HG03521 (cell line): ENCODE results near the gene ZNF148.
"Not testable (repeated sequence)": the region's sequence is repeated elsewhere in the genome, so short reads cannot be mapped to it uniquely, and the experiment has no call there.

Source experiments
- ATAC-seq: cut with Tn5 transposase; IDR thresholded peaks from one replicate; pipeline ENCODE4 v1.9.1; 2021; ENCODE audit warnings: mild to moderate bottlenecking, moderate library complexity; ENCODE audit not compliant: unreplicated experiment

Gene ZNF148, protein sequence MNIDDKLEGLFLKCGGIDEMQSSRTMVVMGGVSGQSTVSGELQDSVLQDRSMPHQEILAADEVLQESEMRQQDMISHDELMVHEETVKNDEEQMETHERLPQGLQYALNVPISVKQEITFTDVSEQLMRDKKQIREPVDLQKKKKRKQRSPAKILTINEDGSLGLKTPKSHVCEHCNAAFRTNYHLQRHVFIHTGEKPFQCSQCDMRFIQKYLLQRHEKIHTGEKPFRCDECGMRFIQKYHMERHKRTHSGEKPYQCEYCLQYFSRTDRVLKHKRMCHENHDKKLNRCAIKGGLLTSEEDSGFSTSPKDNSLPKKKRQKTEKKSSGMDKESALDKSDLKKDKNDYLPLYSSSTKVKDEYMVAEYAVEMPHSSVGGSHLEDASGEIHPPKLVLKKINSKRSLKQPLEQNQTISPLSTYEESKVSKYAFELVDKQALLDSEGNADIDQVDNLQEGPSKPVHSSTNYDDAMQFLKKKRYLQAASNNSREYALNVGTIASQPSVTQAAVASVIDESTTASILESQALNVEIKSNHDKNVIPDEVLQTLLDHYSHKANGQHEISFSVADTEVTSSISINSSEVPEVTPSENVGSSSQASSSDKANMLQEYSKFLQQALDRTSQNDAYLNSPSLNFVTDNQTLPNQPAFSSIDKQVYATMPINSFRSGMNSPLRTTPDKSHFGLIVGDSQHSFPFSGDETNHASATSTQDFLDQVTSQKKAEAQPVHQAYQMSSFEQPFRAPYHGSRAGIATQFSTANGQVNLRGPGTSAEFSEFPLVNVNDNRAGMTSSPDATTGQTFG

DNA sequence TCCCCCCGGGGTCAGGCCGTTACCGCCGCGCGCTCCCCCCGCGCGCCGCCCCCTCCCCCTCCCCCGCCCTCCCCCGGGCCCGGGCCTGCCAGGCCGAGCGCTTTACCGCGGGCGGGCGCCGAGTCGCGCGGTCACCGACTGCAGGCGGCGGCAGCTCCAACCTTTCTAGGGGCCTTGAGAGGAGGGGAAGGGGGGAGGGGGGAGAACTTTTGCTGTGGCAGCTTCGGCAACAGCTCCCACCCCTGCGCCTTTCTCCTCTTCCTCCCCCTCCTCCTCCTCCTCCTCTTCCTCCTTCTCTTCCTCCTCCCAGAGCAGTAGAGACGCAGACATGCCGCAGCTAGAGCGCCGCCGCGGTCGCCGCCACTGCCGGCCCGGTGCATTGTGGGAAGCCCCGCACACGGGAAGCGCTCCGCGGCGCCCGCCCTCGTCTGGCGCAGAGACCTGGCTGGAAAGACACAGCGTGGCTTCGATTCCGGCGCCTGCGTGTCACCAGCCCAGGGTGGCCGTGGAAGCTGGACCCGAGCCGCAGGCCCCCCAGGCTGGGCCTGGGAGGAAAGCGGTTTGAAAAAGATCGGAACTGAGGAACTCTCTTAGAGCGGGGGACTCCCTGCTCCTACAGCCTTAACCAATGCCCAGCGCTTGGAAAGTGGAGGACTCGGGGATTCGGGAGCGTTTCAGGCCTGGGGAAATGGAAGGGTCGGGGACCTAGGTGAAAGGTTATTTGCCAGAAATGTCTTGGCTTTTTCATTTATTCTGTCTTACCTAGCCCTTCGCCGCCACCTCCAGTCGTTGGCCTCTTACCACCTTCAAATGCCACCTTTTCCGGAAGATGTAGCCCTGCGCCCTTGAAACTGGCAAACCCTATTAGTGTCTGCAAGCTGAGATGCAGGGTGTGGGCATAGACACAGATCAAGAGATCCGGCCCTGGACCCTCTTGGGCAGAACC is at the start of gene ZNF148:
Gene ZNF148, minus strand, starts transcription at position 330 of the 946 bp plus-strand sequence. CDS start 61,685 bp downstream, outside the sequence.
- peak; percentile 86 for ATAC-seq

DNA sequence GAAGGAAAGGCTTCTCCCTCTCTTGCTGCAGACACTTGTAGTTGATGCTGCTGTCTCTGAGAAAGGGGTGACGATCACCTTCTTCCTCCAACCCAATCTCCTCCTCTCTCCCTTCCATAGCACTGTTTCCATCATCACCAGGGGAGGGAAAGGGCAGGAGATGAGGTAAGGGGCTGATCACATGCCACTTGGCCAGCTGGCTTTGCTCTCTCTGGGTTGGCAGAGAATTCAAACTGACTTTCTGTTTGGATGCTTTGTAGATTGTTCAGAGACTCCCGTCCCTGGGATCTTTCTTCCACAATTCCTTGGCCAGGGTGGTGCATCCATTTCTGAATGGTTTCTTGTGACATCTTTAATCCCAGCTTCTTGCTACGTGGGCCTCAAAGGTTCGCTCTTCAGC is 43.2 kb upstream of the ZNF148 start:
- no peak for ATAC-seq

DNA sequence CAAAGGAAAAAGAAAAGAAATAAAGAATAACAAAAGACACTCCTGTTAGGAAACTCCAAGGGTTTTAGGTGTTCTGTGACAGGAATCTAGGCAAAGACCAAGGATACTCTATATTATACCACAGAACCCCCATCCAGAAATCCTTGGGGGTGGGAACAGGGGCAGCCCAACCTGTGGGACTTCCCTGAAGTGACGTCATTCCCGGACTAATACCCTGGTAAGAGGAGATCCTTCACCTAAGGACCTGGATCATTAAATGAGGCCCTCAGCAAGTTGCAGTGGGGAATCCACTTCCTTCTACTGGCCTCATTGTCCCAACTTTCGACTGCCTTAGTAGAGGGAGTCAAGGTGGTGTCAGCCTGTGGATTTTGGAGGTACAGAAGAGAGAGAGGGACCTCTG is 41.1 kb upstream of the ZNF148 start:
- ATAC-seq, result no peak

DNA sequence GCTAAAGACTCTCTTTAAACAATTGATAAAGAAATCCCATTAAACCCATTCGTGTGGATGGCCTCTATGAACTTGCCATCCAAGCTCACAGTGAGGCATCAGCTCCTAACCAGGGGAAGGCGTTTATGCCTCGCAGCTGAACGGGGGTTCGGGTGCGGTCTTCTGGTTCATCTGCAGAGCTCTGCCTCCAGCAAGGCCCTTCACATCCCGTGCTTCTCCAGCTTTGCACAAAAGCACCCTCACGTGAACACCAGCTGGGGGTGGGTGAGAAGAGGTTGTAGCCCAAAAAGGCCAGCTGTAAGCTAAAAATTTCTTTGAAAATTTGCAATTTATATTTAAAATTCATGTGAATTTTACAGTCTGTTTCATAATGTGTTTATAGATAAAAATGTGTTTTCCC is 39.5 kb upstream of the ZNF148 start:
- ATAC-seq, result no peak

DNA sequence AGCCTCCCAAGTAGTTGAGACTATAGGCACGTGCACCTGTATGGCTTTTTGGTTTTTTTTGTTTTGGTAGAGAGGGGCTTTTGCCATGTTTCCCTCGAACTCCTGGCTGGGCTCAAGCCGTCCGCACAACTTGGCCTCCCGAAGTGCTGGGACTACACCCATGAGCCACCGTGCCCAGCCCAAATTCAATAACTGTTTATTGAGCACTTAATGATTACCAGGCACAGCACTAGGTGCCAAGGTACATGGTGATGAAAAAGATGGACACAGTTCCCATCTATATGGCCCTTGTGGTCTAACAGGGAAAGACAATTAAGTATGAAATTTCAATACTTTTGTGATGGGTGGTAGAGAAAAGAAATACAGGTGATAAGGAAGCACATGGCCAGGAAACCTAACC is 35.8 kb upstream of the ZNF148 start:
- ATAC-seq, result no peak

DNA sequence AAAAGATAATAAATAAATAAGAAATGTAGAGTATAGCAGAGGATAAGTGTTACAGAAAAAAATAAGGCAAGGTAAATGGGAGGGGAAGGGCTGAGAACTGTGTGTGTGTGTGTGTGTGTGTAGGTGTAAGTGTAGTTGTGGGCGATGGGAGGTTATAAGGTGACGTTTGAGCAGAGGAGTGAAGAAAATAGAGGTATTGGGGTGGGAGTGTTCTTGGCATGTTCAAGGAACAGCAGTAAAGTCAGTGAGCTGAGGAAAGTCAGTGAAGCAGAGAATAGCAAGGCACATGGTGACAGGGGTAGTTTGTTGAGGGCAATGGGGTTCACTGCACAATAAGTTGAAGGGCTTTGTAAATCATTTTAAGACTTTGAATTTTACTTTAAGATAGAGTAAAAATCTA is 30.9 kb upstream of the ZNF148 start:
- no peak for ATAC-seq

DNA sequence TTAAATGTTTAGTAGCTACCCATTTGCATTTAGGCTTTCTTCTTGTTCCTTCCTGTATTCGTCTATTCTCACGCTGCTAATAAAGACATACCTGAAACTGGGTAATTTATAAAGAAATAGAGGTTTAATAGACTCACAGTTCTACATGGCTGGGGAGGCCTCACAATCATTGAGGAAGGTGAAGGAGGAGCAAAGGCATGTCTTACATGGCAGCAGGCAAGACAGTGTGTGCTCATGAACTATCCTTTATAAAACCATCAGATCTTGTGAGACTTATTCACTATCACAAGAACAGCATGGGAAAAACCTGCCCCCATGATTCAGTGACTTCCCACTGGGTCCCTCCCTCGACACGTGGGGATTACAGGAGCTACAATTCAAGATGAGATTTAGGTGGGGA is 30.4 kb upstream of the ZNF148 start:
- ATAC-seq, result not testable (repeated sequence)

DNA sequence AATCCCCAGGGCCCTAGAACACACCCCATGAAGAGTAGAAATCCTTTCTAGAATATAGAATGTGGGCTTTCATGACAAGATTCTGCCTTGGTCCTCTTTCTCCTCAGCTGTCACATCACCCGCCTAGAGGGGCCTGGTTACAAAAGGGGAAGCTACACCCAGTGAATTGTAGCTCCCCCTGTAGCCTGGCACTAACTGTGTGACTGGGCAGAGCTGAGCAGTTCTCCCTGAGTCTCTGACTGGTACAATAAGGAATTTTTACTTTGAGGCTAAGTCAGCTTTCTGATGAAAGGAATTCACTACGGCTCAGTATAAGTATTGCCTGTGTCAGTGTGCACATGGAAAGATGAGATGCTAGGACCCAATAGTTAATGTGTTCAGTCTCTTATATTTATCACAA is 28.7 kb upstream of the ZNF148 start:
- no peak for ATAC-seq

DNA sequence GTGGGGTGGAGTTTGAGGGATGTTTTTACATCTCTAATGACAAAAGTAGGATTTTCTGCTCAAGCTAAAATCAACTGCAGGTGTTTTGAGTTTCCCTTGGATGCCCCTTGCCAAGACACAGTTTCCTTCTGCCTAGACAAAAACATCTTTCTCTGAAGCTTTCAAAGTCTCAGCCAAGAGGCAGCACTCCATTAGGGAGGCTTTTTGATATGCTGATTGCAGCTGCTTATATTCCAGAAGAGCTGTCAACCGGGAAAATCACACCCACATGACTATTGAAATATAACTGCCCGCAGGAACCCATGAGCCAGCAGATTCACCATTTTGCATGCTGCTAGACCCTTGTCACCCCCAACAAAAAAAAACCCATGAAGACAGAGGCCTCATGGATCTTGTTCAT is 27.5 kb upstream of the ZNF148 start:
- no peak for ATAC-seq

DNA sequence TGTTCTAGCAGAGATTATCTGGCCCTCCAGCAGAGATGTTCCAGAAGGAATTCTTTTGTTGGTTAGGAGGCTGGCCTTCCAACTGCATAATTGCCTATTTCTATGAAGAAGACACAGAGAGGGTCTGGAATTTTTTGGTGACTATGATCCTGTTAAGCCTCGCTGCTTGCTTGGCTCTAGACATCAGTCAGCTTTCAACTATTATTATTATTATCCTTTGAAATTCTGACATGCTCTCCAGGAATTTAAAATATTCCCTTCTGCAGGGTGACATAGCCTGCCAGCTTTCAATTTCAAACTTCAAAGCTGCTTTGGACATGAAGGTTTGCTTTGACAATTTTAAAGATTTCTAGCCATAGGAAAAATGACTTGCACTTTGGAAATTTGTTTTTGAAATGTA is 26.3 kb upstream of the ZNF148 start:
- ATAC-seq, result no peak

DNA sequence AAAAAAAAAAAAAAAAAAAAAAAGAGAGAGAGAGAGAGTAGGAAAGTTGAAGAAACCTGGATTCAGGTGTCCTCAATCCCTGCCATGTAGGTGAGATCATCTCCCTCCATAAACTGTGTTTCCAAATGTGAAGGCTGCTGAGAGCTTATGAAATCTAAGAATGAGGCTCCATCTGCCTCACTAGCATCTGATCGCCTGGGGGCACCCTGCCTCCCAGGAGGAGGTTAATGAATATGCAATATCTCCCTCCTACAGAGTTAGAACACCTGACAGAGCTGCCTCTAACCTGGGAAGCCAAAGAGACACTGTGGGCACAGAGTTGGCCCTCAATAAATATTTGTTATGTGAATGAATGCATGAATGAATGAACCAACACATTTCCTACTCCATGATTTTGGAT is 23.8 kb upstream of the ZNF148 start:
- ATAC-seq, result no peak

DNA sequence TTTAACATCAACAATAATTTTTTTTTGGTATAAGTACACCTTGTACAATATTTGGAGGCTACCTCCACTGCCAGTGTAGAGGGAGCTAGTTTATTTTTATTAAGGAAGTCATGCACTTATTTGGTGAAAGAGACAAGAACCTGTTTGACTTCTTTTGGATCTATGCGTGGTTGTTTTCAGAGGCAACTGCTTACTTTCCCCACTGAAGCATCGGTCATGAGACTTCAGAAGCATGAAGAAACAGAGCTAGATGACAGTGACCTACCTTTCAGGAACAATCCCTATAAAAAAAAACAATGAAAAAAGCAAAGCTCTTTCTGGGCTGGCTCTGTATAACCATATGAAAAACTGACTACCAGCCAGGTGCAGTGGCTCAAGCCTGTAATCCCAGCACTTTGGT is 20.0 kb upstream of the ZNF148 start:
- no peak for ATAC-seq

DNA sequence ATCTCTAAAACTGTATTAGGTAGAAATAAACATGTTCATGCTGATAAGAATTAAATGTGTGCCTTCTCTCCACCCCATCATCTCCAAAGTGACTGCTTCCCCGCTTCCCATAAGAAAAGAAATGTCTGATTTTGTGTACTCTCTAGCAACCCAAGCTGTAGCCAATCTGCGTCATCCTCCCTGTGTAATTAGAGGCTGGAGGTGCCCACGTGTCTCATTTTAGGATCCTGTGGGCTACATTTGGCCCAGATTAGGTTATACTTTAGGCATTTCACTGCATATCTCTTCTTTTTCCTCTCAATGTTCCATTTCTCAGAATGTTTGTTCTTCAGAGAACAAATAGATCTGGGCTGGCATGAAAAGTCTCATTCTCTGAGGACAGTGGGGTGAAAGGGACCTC is 19.3 kb upstream of the ZNF148 start:
- no peak for ATAC-seq

DNA sequence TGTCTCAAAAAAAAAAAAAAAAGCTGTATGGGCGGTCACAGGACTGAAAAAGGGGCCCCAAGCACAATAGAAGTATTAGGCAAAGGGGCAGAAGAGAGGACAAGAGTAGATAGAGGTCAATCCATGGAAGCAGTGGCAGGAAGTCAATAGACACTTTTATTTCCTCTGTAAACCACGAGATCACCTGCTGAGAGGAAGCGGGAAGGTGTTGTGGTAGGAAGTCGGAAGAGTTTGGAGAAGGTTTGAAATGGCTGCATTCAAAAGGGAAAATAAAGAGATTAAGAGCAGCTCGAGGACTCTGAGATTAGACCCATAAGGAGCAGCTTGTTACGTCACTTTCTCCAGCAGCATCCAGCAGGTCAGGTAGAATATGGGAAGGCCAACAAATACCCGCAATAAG is 14.2 kb upstream of the ZNF148 start:
- ATAC-seq, result no peak

DNA sequence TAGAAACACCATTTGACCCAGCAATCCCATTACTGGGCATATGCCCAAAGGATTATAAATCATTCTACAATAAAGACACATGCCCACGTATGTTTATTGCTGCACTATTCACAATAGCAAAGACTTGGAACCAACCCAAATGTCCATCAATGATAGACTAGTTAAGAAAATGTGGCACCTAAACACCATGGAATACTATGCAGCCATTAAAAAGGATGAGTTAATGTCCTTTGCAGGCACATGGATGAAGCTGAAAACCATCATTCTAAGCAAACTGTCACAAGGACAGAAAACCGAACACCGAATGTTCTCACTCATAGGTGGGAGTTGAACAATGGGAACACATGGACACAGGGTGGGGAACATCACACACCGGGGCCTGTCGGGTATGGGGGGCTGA is 13.2 kb upstream of the ZNF148 start:
- ATAC-seq, result not testable (repeated sequence)

DNA sequence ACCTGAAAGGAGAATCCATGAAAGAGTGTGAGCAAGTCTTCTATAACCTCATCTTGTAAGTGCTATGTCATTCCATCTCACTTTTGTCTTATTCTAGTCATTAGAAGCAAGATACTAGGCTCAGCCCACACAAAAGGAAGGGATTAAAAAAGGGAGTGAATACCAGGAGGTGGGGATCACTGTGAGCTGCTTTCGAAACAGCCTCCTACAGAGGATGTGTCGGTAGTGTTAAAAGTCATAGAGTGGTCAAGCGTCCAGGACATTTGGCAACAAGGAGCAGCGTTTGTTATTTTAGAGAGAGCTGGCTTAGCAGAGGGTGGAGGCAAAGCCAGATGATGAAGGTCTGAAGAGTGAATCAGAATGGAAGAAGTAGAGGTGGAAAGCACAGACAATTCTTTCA is 11.7 kb upstream of the ZNF148 start:
- no peak for ATAC-seq

DNA sequence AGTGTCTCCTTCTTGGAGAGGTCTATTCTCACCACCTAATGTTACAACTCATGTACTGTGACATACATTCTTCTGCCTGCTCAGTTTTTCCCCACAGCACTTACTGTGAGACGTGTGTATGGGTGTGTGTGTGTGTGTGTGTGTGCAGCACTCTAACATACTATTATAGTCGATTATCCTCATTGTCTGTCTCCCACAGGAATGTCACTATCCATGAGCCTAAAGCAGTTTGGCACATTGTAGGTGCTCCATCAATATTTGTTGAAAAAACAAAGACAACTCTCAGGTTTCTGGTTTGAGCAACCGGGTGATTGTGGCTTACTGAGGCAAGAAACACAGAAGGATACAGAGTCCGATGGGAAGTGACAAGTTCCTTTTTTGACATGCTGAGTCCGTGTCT is 8.6 kb upstream of the ZNF148 start:
- ATAC-seq, result no peak

DNA sequence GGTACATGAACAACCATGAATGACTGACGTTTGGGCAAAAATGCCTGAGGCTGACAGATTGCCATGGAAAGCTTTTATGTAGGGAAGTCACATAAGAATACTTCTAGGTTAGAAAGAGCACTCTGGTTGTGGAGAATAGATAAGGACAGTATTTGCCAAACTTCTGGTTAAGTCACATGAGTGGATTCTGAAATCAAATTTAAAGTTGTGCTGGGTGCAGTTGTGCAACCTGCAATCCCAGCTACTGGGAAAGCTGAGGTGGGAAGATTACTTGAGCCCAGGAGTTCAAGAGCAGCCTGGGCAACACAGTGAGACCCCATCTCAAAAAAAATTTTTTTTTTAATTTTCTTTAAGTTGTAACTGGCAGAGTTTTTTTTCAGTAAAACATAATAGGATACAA is 7.2 kb upstream of the ZNF148 start:
- ATAC-seq, result no peak

DNA sequence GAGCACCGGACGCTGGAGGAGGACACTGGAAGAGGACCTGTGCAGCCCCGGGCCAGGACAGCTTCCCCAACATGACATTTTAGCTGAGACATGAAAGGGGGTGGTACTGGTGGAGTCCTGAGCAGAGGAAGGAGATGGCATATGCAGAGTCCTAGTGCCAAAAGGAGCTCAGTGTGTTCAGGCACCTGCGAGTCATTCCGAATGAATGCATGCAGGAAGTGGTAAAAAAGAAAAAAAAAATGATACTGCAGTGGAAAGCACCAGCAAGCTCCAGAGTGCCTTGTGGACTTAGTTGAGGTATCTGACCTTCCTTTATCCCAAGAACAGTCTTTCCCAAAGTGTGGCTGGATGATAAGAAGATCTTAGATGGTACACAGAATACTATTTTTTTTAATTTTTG is 6.6 kb upstream of the ZNF148 start:
- no peak for ATAC-seq

DNA sequence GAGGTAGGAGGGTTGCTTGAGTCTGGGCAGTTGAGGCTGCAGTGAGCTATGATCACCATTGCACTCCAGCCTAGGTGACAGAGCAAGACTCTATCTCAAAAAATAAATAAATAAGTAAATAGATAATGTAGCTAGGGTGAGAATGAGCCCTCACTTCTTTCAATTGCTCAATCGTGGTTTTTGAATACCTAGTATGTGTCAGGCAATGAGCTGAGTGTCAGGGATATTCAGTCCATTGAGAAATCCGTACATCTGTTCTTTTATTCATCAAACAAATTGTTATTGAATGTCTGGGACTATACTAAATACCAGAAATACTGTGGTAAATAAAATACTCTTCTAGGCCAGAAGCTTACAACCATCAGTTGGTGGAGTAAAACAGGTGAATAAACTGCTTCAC is 6.2 kb upstream of the ZNF148 start:
- no peak for ATAC-seq

DNA sequence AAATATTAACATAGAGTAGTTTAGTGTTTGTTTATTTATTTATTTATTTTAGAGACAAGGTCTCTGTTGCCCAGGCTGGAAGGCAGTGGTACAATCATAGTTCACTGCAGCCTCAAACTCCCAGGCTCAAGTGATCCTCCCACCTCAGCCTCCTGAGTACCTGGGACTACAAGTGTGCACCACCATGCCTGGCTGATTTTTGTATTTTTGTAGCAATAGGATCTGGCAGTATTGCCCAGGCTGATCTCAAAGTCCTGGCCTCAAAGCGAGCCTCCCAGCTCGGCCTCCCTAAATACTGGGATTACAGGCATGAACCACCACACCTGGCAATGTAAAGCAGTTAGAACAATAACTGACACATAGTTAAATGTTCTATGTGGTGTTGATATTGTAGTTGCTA is 4.4 kb upstream of the ZNF148 start:
- ATAC-seq, result no peak
